ENCODE measurements around the gene SLC39A1. TPM values are rescaled to one million over a fixed set of nuclear protein-coding genes. Genes with fewer than 3 reads are reported as not detected.

The SLC39A1 gene
- polyA plus RNA-seq, 1 of the 3 experiments (the other 2 are of a cell fraction): 89.6 TPM

- peaks cover 5% of the 10 kb centered on the region; the same call in 1 of the 2 replicates for H4K20me1 ChIP-seq (ENCODE audit: insufficient read depth)
- no peaks in the 10 kb centered on the region for H3K27me3 ChIP-seq (ENCODE audit: insufficient read depth)
- peaks cover 12 to 15% of the 10 kb centered on the region in 2 experiments for H3K36me3 ChIP-seq (replicated peaks in 1 of 2; ENCODE audit: control insufficient read depth in 1 of 2, insufficient read depth in 2 of 2, low read length in 1 of 2)
- peaks cover 59% of the 10 kb centered on the region for H3K79me2 ChIP-seq (ENCODE audit: insufficient read depth)
- peak overlapping the region; percentile 86 for H2AFZ ChIP-seq (ENCODE audit: low read depth)
- ChIA-PET CTCF (interaction anchor here (1.0 to 8.6 kb wide), 6 partner anchors 15 to 165 kb away, joined by 3 to 50 read pairs (median 6); partner anchors contain the start of genes DENND4B, JTB and RAB13), POLR2A (interaction anchor here (1.0 to 3.4 kb wide), 8 partner anchors 9 to 179 kb away, joined by 4 to 20 read pairs (median 6); partner anchors contain the start of genes JTB and RPS27)
- H3K4me1 ChIP-seq (ENCODE audit: control insufficient read depth in 1 of 2, insufficient read depth in 2 of 2, low read depth in 1 of 2, low read length in 1 of 2): peaks cover 0 to 38% of the 10 kb centered on the region in 2 experiments; a peak in 2 of 4 replicates
- H3F3A ChIP-seq (replicated peaks; ENCODE audit: insufficient read depth): peaks cover 27% of the 10 kb centered on the region
- H3K4me3 ChIP-seq (ENCODE audit: low read depth in 2 of 2, low read length in 1 of 2): peak overlapping the region; percentile 77 to 91
- peak overlapping the region; percentile 93 for H3K4me2 ChIP-seq
- WGBS (ENCODE audit: low lambda C conversion rate): 29% methylated on average over 12 of the region's 16 CpGs
- peak overlapping the region; percentile 81 for H3K9ac ChIP-seq
- H3K27ac ChIP-seq (ENCODE audit: low read depth in 2 of 2, low read length in 1 of 2): peak overlapping the region; percentile 70 to 94
- no peak for DNase-seq
- no peaks in the 10 kb centered on the region for H3K9me3 ChIP-seq
- no peaks in the 10 kb centered on the region for H3K9me2 ChIP-seq
- TF ChIP-seq FOXJ3 (CRISPR knock-in tag; IDR thresholded peaks at IDR 0.05) (no peak), MXI1 (IDR thresholded peaks at IDR 0.05; ENCODE audit: low read depth, low read length) (peak; percentile 45; the same call in 1 of the 2 replicates), RFX5 (IDR thresholded peaks at IDR 0.05; ENCODE audit: low read length) (no peak), MAX (IDR thresholded peaks at IDR 0.05; ENCODE audit: low read depth) (no peak), RXRA (IDR thresholded peaks at IDR 0.05; ENCODE audit: borderline replicate concordance, low read depth) (no peak; the same call in 1 of the 2 replicates), JUND (IDR thresholded peaks at IDR 0.05) (0 out of 2 replicates have a peak, but pooled peaks have one; percentile 9), RCOR1 (IDR thresholded peaks at IDR 0.05; ENCODE audit: low read length) (no peak), FOXM1 (IDR thresholded peaks at IDR 0.05; ENCODE audit: low read depth) (no peak), RAD21 (IDR thresholded peaks at IDR 0.05; ENCODE audit: low read length) (no peak), USF1 (IDR thresholded peaks at IDR 0.05; ENCODE audit: borderline replicate concordance, low read depth) (peak; percentile 40; the same call in 1 of the 2 replicates), CTCF (IDR thresholded peaks at IDR 0.05) (peak; percentile 10; the same call in 1 of the 2 replicates), CHD2 (IDR thresholded peaks at IDR 0.05; ENCODE audit: low read length, partially characterized antibody) (no peak), MEF2A (IDR thresholded peaks at IDR 0.05; ENCODE audit: borderline replicate concordance, low read depth) (no peak), SIN3A (IDR thresholded peaks at IDR 0.05; ENCODE audit: borderline replicate concordance, low read depth, low read length) (no peak), IRF3 (IDR thresholded peaks at IDR 0.05; ENCODE audit: low read depth, low read length) (no peak), REST (IDR thresholded peaks at IDR 0.05; ENCODE audit: low read depth, low read length) (no peak), POLR2AphosphoS5 (IDR thresholded peaks at IDR 0.05; ENCODE audit: low read depth, low read length) (no peak), USF2 (IDR thresholded peaks at IDR 0.05; ENCODE audit: borderline replicate concordance, low read depth, low read length) (no peak), GATA2 (CRISPR knock-in tag; IDR thresholded peaks at IDR 0.05) (no peak), PBX3 (IDR thresholded peaks at IDR 0.05) (no peak), EZH2phosphoT487 (IDR thresholded peaks at IDR 0.05; ENCODE audit: borderline replicate concordance, low read depth) (no peak)
These were observed 978 bp downstream of the SLC39A1 start for GRCh38 chr1:153962088-153963029.

Data from SK-N-SH (cell line).